HG03520 (cell line): Measurements from ENCODE around the gene GJB4.
"Not testable (repeated sequence)": the region's sequence is repeated elsewhere in the genome, so short reads cannot be mapped to it uniquely, and the experiment has no call there.

Experiments used
- ATAC-seq: cut with Tn5 transposase; IDR thresholded peaks from one replicate; pipeline ENCODE4 v1.9.1; 2021; ENCODE audit warnings: mild to moderate bottlenecking, moderate library complexity; ENCODE audit not compliant: unreplicated experiment

GJB4 gene

GRCh38 chr1:34746785-34747637 is 12.5 kb upstream of the GJB4 start:
- no peak for ATAC-seq

DNA sequence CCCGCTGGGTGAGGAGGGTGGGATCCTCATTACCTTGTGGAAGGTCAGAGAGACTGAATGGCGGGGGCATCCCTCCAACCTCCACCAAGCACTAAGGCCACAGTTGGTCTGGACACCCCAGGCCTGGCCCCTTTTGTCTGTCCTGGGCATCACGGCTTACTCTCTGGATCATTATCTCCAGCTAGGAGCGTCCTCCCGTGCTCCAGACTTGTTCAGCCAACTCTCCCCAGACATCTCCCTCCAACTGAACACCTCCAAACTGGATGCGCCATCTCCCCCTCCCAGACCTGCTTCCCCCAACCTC is 11.9 kb upstream of the GJB4 start:
- no peak for ATAC-seq

DNA sequence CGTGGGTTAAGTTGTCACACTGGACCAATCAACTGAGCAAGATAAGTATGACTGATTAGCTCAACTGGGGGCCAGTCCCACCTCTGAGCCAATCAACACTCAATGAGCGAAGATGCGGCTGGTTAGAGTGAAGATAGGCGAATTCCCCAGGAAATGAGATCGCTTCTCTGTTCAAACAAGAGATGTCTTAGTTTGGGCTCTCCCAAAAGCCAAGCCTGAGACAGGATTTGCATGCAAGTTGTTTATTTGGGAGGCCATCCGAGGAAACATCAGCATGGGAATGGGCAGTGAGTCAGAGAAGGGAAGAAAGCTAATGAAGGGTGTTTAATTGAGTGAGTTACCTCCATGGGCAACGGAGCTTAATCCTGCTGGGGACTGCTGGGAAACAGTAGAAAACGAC is 9.5 kb upstream of the GJB4 start:
- ATAC-seq: no peak

DNA sequence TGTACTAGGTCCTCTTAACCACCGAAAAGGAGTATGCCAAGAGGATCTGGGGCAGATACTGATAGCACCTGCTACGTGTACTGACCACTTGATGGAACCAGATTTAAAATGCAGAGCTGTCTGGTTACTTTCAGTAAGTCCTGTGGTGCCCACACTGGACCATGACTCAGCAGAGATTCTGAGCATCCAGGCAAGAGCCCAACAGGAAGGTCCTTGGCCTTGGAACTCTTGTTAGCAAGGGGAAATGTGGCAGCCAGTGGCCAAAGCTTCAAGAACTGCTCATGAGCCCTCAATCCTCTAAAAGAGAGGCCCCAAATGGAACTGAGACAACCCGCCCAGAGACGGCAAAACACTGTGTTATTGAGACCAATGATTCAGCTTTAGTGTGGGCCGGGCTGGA is 8.9 kb upstream of the GJB4 start:
- no peak for ATAC-seq

GRCh38 chr1:34753163-34753562 is 6.4 kb upstream of the GJB4 start:
- ATAC-seq: no peak

GRCh38 chr1:34754964-34755637 is 4.4 kb upstream of the GJB4 start, which contains the start of gene GJB5:
Gene GJB5 (plus strand): TSS chr1:34755047. CDS start chr1:34757331, 2,284 bp downstream.
- no peak for ATAC-seq

DNA sequence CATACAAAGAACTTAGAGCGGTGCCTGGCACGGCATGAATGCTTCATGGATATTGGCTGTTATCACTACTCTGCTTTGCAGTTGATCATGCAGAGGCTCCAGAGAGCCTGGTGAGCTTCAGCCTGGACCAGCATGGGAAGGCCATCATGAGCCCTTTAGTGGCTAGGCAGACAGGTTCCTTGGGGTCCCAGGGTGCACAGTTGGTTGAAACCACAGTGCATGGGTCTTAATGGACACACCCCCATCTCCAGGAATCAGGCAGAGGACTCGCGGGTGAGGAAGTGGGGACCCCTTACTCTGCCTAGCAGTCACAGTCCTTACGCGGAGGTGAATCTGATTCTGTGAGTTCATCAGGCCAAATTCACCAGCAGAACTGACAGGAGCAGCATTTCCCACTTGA is 3.6 kb upstream of the GJB4 start:
- ATAC-seq: no peak

GRCh38 chr1:34757386-34757785 is 2.2 kb upstream of the GJB4 start:
- no peak for ATAC-seq

- ATAC-seq: no peak
Observed at GRCh38 chr1:34758751-34759150, 789 bp upstream of the GJB4 start.

GRCh38 chr1:34761176-34761761 is 1.7 kb downstream of the GJB4 start:
- no peak for ATAC-seq

DNA sequence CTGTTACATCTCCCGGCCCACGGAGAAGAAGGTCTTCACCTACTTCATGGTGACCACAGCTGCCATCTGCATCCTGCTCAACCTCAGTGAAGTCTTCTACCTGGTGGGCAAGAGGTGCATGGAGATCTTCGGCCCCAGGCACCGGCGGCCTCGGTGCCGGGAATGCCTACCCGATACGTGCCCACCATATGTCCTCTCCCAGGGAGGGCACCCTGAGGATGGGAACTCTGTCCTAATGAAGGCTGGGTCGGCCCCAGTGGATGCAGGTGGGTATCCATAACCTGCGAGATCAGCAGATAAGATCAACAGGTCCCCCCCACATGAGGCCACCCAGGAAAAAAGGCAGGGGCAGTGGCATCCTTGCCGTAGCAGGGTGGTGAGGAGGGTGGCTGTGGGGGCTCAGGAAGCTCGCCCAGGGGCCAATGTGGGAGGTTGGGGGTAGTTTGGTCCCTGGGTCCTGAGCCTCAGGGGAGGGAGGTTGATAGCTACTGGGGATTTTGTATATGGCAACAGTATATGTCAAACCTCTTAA is 2.3 kb downstream of the GJB4 start:
- no peak for ATAC-seq

- ATAC-seq: no peak
Observed at GRCh38 chr1:34762474-34763141, 3.1 kb downstream of the GJB4 start.

DNA sequence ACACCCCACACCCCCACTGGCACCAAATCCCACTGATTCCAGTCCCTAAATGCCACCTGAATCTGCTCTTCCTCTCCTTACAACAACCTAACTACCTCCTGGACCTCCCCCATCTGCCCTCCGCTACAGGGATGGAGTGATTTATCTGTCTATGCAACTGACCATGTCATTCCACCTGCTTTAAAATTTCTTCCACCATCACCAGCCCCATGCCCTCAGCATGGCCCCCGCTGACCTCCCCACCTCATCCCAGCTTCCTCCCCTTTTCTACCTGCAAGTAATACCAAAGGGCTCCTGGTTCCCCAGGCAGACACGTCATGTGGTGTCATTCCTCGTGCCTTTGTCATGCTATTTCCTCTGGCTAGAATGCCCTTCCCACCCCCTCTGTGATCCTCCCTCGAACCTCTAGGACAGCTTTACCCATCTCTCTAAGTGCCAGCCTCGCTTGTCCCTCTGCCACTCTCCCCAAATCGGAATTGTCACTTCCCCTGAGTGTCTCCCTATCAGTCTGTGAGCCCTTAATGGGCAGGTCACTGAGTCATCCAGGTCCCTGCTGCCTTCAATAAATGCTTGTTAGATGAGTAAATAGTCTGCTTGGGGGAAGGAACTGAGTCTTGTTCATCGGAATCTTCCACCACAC is 3.7 kb downstream of the GJB4 start:
- no peak for ATAC-seq

GRCh38 chr1:34768856-34769255 is 9.3 kb downstream of the GJB4 start:
- no peak for ATAC-seq

DNA sequence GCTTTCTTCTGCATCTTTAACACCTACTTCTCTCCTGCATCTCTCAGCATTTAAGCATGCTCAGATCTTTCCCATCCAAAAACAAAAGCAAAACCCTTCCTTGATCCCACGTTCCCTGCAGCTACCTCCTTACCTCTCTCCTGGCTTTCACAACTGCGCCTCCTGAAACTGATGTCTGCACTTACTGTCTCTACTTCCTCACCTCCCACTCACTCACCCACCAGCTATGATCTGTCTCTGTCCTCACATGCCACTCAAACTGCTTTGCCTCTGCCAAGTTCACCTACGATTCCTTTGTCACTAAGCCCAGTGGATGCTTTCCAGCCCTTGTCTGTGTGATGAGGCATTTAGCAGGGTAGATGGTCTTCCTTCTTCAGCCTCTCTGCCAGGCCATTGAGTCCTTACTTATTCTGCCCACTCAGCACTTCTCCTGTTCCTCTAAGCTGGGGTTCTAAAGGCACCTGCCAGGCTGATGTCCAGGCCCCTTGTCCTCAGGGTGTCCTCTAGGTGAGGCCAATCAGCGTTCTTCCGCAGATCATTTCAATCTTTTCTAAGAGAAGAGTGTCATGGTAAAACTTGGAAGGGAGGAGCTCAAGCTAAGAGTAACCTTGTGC is 11.5 kb downstream of the GJB4 start:
- no peak for ATAC-seq

DNA sequence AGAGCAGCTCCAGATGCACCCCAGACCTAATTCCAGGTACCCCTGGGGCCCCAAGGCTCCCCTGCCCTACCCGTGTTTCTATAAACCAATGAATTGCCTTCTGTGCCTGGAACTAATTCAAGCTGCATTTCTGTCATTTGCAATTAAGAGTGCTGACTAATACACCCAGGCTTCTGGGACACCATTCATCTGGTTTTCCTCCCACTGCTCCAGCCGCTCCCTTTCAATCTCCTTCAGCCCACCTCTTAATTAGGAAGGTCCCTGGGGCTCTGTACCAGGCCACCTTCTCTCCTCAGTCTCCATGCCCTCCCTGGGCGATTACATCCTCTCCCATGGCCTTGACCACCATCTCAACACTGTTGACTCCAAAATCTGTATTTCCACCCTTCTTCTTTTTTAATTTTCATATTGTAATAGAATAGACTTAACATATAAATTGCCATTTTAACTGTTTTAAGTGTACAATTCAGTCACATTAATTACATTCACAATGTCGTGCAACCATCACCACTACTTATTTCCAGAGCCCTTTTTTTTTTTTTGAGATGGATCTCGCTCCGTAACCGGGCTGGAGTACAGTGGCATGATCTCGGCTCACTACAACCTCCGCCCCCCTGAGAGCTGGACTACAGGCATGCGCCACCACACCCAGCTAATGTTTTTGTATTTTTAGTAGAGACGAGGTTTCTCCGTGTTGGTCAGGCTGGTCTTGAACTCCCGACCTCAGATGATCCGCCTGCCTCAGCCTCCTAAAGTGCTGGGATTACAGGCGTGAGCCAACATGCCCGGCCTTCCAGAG is 12.2 kb downstream of the GJB4 start:
- no peak for ATAC-seq

GRCh38 chr1:34773114-34773513 is 13.6 kb downstream of the GJB4 start:
- ATAC-seq: not testable (repeated sequence)

GRCh38 chr1:34774957-34775356 is 15.4 kb downstream of the GJB4 start:
- ATAC-seq: no peak

DNA sequence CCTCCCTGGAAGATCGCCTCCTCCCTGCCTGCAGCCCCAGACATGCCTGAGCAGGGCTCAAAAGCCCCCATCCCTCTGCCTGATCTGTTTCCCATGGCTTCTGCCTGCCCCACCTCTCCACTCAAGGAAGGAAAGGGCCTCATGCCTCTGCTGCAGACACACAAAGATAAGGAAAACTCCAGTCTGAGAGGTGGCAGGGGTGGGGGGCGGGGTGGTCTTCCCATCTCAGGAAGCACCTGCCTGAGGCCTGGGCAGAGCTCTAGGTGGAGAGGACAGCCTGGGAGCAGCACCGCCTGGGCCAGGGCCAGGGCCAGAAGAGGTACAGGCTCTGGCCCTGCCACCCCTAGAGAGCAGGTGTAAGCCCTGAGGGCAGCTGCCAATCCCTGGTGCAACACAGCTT is 17.4 kb downstream of the GJB4 start:
- ATAC-seq: no peak
